ENCODE results near the gene FNDC10. TPM values are rescaled to one million over a fixed set of nuclear protein-coding genes. Genes with fewer than 3 reads are reported as not detected.

The FNDC10 gene
- total and polyA plus RNA-seq, 2 experiments from 2014 or later, result 2.1 to 8.8 TPM

- Histone ChIP-seq H3K9me3 (ENCODE audit: low read depth) (no peaks in the 10 kb centered on the region), H3K4me1 (ENCODE audit: insufficient read depth) (peaks cover 3% of the 10 kb centered on the region), H3K4me2 (peak overlapping the region; percentile 91), H3K27ac (no peak overlapping the region), H3K27me3 (peaks cover 65% of the 10 kb centered on the region), H3K36me3 (replicated peaks; ENCODE audit: insufficient read depth, low read depth) (no peaks in the 10 kb centered on the region), H3K79me2 (no peaks in the 10 kb centered on the region), H3K4me3 (no peak overlapping the region), H3K9me2 (replicated peaks; ENCODE audit: insufficient read depth) (no peaks in the 10 kb centered on the region), H2AFZ (no peak overlapping the region), H4K20me1 (ENCODE audit: insufficient read depth, poor library complexity, severe bottlenecking) (no peaks in the 10 kb centered on the region)
- peak; percentile 4 for DNase-seq (ENCODE audit: low spot score)
- WGBS (ENCODE audit: low lambda C conversion rate, missing lambda C conversion rate), result 79% methylated on average over 20 of the region's 22 CpGs
- no peak for TF ChIP-seq EZH2phosphoT487 (IDR thresholded peaks at IDR 0.05; ENCODE audit: low read depth, severe bottlenecking, unreplicated experiment)
- no peak for TF ChIP-seq EZH2 (IDR thresholded peaks at IDR 0.05; ENCODE audit: borderline replicate concordance)
- no peak for TF ChIP-seq CTCF (IDR thresholded peaks at IDR 0.05; ENCODE audit: poor library complexity)
Measured at GRCh38 chr1:1600861-1601563, 1.1 kb upstream of the FNDC10 start.

DNA sequence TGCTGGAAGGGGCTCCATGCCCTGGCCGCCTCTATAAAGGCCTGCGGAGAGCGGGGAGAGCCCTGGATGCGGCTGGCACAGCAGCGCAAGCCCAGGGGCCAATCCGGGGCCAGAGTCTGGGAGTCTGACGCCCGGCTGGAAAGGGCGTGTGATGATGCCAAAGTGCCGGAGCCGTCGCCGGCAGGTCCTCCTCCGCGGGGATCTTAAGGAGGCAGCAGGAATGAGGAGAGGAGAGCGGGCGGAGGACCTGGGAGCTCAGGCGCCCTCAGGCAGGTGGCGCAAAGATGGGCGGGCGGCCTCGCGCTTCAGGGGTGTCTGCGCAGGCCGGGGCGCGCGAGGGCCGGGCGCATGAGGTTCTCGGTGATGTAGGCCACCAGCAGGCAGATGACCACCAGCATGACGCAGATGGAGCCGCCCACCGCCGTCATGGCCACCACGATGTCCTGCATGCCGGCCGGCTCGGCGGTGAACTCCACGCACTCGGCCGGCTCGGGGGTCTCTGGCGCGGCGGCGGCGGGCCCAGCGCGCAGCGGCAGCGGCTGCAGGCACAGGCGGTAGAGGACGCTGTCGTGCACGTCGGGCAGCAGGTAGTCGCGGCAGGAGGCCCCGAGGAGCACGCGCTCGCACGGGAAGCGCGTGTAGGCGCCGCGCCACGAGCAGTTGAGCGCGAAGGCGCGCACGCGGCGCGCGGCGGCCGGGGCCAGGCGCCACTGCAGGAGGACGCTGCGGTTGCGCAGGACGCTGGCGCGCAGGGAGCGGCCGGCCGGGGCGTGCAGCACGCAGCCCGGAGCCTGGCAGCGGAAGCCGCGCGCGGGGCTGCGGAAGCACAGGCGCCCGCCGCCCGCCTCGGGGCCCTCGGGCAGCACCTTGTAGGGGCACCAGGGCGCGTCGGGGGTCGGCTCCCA lies 653 bp downstream of the FNDC10 start:
- Histone ChIP-seq H4K20me1 (ENCODE audit: insufficient read depth, poor library complexity, severe bottlenecking) (no peaks in the 10 kb centered on the region), H3K9me2 (replicated peaks; ENCODE audit: insufficient read depth) (no peaks in the 10 kb centered on the region), H3K4me1 (ENCODE audit: insufficient read depth) (peaks cover 3% of the 10 kb centered on the region), H3K27ac (no peak overlapping the region), H3K4me3 (no peak overlapping the region), H3K27me3 (peaks cover 74% of the 10 kb centered on the region), H2AFZ (no peak overlapping the region), H3K36me3 (replicated peaks; ENCODE audit: insufficient read depth, low read depth) (no peaks in the 10 kb centered on the region), H3K4me2 (peak overlapping the region; percentile 74), H3K79me2 (no peaks in the 10 kb centered on the region), H3K9me3 (ENCODE audit: low read depth) (no peaks in the 10 kb centered on the region)
- TF ChIP-seq EZH2phosphoT487 (IDR thresholded peaks at IDR 0.05; ENCODE audit: low read depth, severe bottlenecking, unreplicated experiment) (no peak), CTCF (IDR thresholded peaks at IDR 0.05; ENCODE audit: poor library complexity) (no peak), EZH2 (IDR thresholded peaks at IDR 0.05; ENCODE audit: borderline replicate concordance) (peak; percentile 50)
- WGBS (ENCODE audit: low lambda C conversion rate, missing lambda C conversion rate), result 17% methylated on average over 74 of the region's 111 CpGs
- peak; percentile 56 for DNase-seq (ENCODE audit: low spot score)

DNA sequence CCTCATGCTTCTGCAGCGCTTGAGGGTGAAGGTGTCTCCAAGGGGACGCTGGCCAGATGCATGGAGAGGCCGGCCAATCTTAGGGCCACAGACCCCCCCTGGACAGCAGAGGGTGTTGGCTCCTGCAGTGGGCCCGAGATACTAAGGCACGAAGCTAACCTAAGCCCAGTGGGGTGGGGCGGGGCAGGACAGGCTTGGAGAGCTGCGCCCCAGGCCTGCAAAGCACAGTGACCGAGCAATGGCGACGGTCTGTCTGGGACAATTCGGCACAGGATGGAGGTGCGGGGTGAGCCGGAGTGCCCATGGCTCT lies 1.3 kb downstream of the FNDC10 start:
- H3K27me3 ChIP-seq, result peaks cover 72% of the 10 kb centered on the region
- H3K79me2 ChIP-seq, result no peaks in the 10 kb centered on the region
- H3K9me2 ChIP-seq (replicated peaks; ENCODE audit: insufficient read depth), result no peaks in the 10 kb centered on the region
- peaks cover 3% of the 10 kb centered on the region for H3K4me1 ChIP-seq (ENCODE audit: insufficient read depth)
- no peak overlapping the region for H3K4me2 ChIP-seq
- no peaks in the 10 kb centered on the region for H3K36me3 ChIP-seq (replicated peaks; ENCODE audit: insufficient read depth, low read depth)
- H3K4me3 ChIP-seq, result no peak overlapping the region
- H3K27ac ChIP-seq, result no peak overlapping the region
- TF ChIP-seq EZH2 (IDR thresholded peaks at IDR 0.05; ENCODE audit: borderline replicate concordance) (no peak), EZH2phosphoT487 (IDR thresholded peaks at IDR 0.05; ENCODE audit: low read depth, severe bottlenecking, unreplicated experiment) (no peak), CTCF (IDR thresholded peaks at IDR 0.05; ENCODE audit: poor library complexity) (no peak)
- no peaks in the 10 kb centered on the region for H3K9me3 ChIP-seq (ENCODE audit: low read depth)
- DNase-seq (ENCODE audit: low spot score), result no peak
- H2AFZ ChIP-seq, result no peak overlapping the region
- H4K20me1 ChIP-seq (ENCODE audit: insufficient read depth, poor library complexity, severe bottlenecking), result no peaks in the 10 kb centered on the region
- 89% methylated on average over 13 of the region's 13 CpGs for WGBS (ENCODE audit: low lambda C conversion rate, missing lambda C conversion rate)

Data from hepatocyte (in vitro differentiated cells).